IMR-90 (cell line): ENCODE measurements around the gene SPACA6. TPM values are rescaled to one million over a fixed set of nuclear protein-coding genes. Genes with fewer than 3 reads are reported as not detected.

Source experiments
- ATAC-seq: fragments of 200-7000 bp; cut with Tn5 transposase; 2 replicates; pipeline ENCODE4 v1.9.1; 2020; ENCODE audit warnings: low read depth, mild to moderate bottlenecking, moderate library complexity
- BruUV-seq: library from RNA; stranded (reverse); fragments of 400-500 nt; replicated peaks from 2 replicates; lab custom pipeline; 2021; lab: Mats Ljungman, UMichigan
- CTCF ChIA-PET: fragments of 300-600 bp; formaldehyde crosslinking; extraction: SDS; loops from one replicate; lab custom pipeline; 2021; ENCODE audit warnings: antibody characterized with exemption; lab: Yijun Ruan, JAX
- POLR2A ChIA-PET: fragments of 300-600 bp; sonication (Branson Sonifier 250); formaldehyde crosslinking; loops from one replicate; lab custom pipeline; 2022; ENCODE audit warnings: antibody characterized with exemption; ENCODE audit not compliant: unreplicated experiment; lab: Charles Lee
- DNase-seq: peaks from one replicate; pipeline ENCODE4 v3.0.0; 2013
- H2AFZ ChIP-seq: replicated peaks from 2 replicates; pipeline ENCODE3; 2013; ENCODE audit warnings: low read length, mild to moderate bottlenecking; ENCODE audit not compliant: poor library complexity
- H2AK5ac ChIP-seq: 2 replicates; pipeline ENCODE4 v1.6.1; 2013; ENCODE audit warnings: low read depth, low read length, inconsistent platforms
- H2AK9ac ChIP-seq: replicated peaks from 2 replicates; pipeline ENCODE3; 2013; ENCODE audit warnings: mild to moderate bottlenecking, low read depth, low read length, moderate library complexity; ENCODE audit not compliant: poor library complexity
- H2BK120ac ChIP-seq: 2 replicates; pipeline ENCODE4 v1.6.1; 2013; ENCODE audit warnings: low read depth, low read length, inconsistent platforms
- H2BK15ac ChIP-seq: 3 replicates; pipeline ENCODE4 v1.6.1; 2013; ENCODE audit warnings: low read depth, low read length, inconsistent platforms
- H2BK20ac ChIP-seq: 2 replicates; pipeline ENCODE4 v1.6.1; 2013; ENCODE audit warnings: low read depth, mild to moderate bottlenecking, inconsistent platforms, low read length, moderate library complexity
- H2BK5ac ChIP-seq: 2 replicates; pipeline ENCODE4 v1.6.1; 2013; ENCODE audit warnings: mild to moderate bottlenecking, low read depth, low read length, inconsistent platforms; ENCODE audit not compliant: poor library complexity, severe bottlenecking
- H3K14ac ChIP-seq: replicated peaks from 2 replicates; pipeline ENCODE4 v1.6.1; 2013; ENCODE audit warnings: low read depth, low read length, inconsistent platforms
- H3K18ac ChIP-seq: 2 replicates; pipeline ENCODE4 v1.6.1; 2013; ENCODE audit warnings: low read depth, low read length, control low read depth
- H3K23ac ChIP-seq: 2 replicates; pipeline ENCODE4 v1.6.1; 2013; ENCODE audit warnings: low read depth, low read length, inconsistent platforms
- H3K27ac ChIP-seq: 2 replicates; pipeline ENCODE4 v1.5.1; 2013; ENCODE audit warnings: mild to moderate bottlenecking, control low read depth, low read length; ENCODE audit not compliant: insufficient read depth
- H3K27me3 ChIP-seq: 2 replicates; pipeline ENCODE4 v1.6.1; 2013; ENCODE audit warnings: low read length; ENCODE audit not compliant: control insufficient read depth, insufficient read depth
- H3K36me3 ChIP-seq: 2 replicates; pipeline ENCODE4 v1.6.1; 2013; ENCODE audit warnings: low read length, mixed read lengths; ENCODE audit not compliant: control insufficient read depth, insufficient read depth
- H3K4ac ChIP-seq: 2 replicates; pipeline ENCODE4 v1.6.1; 2013; ENCODE audit warnings: low read depth, low read length, inconsistent platforms
- H3K4me1 ChIP-seq: 2 replicates; pipeline ENCODE4 v1.6.1; 2013; ENCODE audit warnings: low read length, mixed read lengths; ENCODE audit not compliant: control insufficient read depth, insufficient read depth
- H3K4me2 ChIP-seq: 2 replicates; pipeline ENCODE4 v1.6.1; 2013; ENCODE audit warnings: low read depth, mild to moderate bottlenecking, control low read depth, low read length, moderate library complexity
- H3K4me3 ChIP-seq: 2 replicates; pipeline ENCODE4 v1.5.1; 2013; ENCODE audit warnings: low read depth, mild to moderate bottlenecking, control low read depth, low read length, moderate library complexity; ENCODE audit not compliant: insufficient read depth
- H3K56ac ChIP-seq: 2 replicates; pipeline ENCODE4 v1.6.1; 2013; ENCODE audit warnings: low read length, inconsistent platforms; ENCODE audit not compliant: insufficient read depth; ENCODE audit errors: extremely low read depth
- H3K79me1 ChIP-seq, 2 experiments: 2 replicates each; pipeline ENCODE4 v1.6.1; 2013; ENCODE audit warnings: low read length in 2 of 2, inconsistent platforms in 1 of 2, low read depth in 1 of 2
- H3K9ac ChIP-seq: 2 replicates; pipeline ENCODE4 v1.6.1; 2013; ENCODE audit warnings: low read depth, low read length, control low read depth
- H3K9me1 ChIP-seq: 2 replicates; pipeline ENCODE4 v1.6.1; 2013; ENCODE audit warnings: low read length, inconsistent platforms; ENCODE audit not compliant: insufficient read depth
- H3K9me3 ChIP-seq: 2 replicates; pipeline ENCODE4 v1.6.1; 2013; ENCODE audit warnings: low read length; ENCODE audit not compliant: control insufficient read depth, insufficient read depth
- H4K20me1 ChIP-seq: 2 replicates; pipeline ENCODE4 v1.6.1; 2013; ENCODE audit warnings: low read length, inconsistent platforms; ENCODE audit not compliant: insufficient read depth
- H4K5ac ChIP-seq: 2 replicates; pipeline ENCODE4 v1.6.1; 2013; ENCODE audit warnings: mild to moderate bottlenecking, low read depth, low read length, control low read depth
- H4K8ac ChIP-seq, 2 experiments: 2 replicates each; pipeline ENCODE4 v1.6.1; 2013; ENCODE audit warnings: low read depth in 2 of 2, low read length in 2 of 2, control low read depth in 1 of 2, inconsistent platforms in 1 of 2
- H4K91ac ChIP-seq: 2 replicates; pipeline ENCODE4 v1.6.1; 2013; ENCODE audit warnings: low read depth, low read length, inconsistent platforms; ENCODE audit not compliant: insufficient read depth
- BHLHE40 ChIP-seq: fragments of 150-350 bp; IDR thresholded peaks from 2 replicates; pipeline ENCODE4 v1.6.1; 2016; ENCODE audit warnings: mild to moderate bottlenecking, low read depth, low read length
- CEBPB ChIP-seq: IDR thresholded peaks from 2 replicates; pipeline ENCODE4 v1.6.1; 2012; ENCODE audit warnings: low read depth, low read length, improper control_type of control experiment
- CHD1 ChIP-seq: IDR thresholded peaks from 2 replicates; pipeline ENCODE4 v1.6.1; 2012; ENCODE audit warnings: low read depth, low read length, improper control_type of control experiment
- FOS ChIP-seq: fragments of 150-350 bp; IDR thresholded peaks from 2 replicates; pipeline ENCODE4 v1.6.1; 2016; ENCODE audit warnings: low read depth, low read length
- MAFK ChIP-seq: IDR thresholded peaks from 2 replicates; pipeline ENCODE4 v1.6.1; 2012; ENCODE audit warnings: low read depth, low read length, improper control_type of control experiment
- MAZ ChIP-seq: IDR thresholded peaks from 2 replicates; pipeline ENCODE4 v1.6.1; 2012; ENCODE audit warnings: low read depth, mild to moderate bottlenecking, low read length, improper control_type of control experiment, moderate library complexity, borderline replicate concordance
- MXI1 ChIP-seq: IDR thresholded peaks from 2 replicates; pipeline ENCODE4 v1.6.1; 2012; ENCODE audit warnings: low read depth, mild to moderate bottlenecking, low read length, moderate library complexity, borderline replicate concordance
- NFE2L2 ChIP-seq: fragments of 150-350 bp; IDR thresholded peaks from 2 replicates; pipeline ENCODE4 v1.6.1; 2016; ENCODE audit warnings: low read depth, mild to moderate bottlenecking, low read length
- POLR2A ChIP-seq: IDR thresholded peaks from 2 replicates; pipeline ENCODE4 v1.6.1; 2012; ENCODE audit warnings: mild to moderate bottlenecking, low read depth, low read length
- RAD21 ChIP-seq: IDR thresholded peaks from 2 replicates; pipeline ENCODE4 v1.6.1; 2012; ENCODE audit warnings: low read length, improper control_type of control experiment
- RCOR1 ChIP-seq: IDR thresholded peaks from 2 replicates; pipeline ENCODE4 v1.6.1; 2012; ENCODE audit warnings: mild to moderate bottlenecking, low read length, improper control_type of control experiment; ENCODE audit not compliant: insufficient replicate concordance
- RFX5 ChIP-seq: IDR thresholded peaks from 2 replicates; pipeline ENCODE4 v1.8.0; 2012; ENCODE audit warnings: low read depth, mild to moderate bottlenecking, low read length, moderate library complexity
- SMC3 ChIP-seq: fragments of 150-350 bp; IDR thresholded peaks from 2 replicates; pipeline ENCODE4 v1.6.1; 2016; ENCODE audit warnings: low read depth, mild to moderate bottlenecking, antibody characterized with exemption, low read length, moderate library complexity
- WGBS, 2 experiments: methylation state at CpG; one replicate each; pipeline versions ENCODE4 v1.1.5 to v1.1.7; 2013; ENCODE audit warnings: missing lambda C conversion rate in 2 of 2; ENCODE audit not compliant: insufficient read length in 1 of 2; ENCODE audit errors: extremely low coverage in 2 of 2; 5-methylcytosine and 5-hydroxymethylcytosine counted together
- dilution Hi-C: fragments of 300-500 bp; cut with HindIII; formaldehyde crosslinking; loops from one replicate; pipeline ENCODE4 v1.14.3; 2018; ENCODE audit warnings: low sequenced_read_pairs; ENCODE audit not compliant: unreplicated experiment
- in situ Hi-C: fragments of 300-500 bp; cut with MboI; formaldehyde crosslinking; loops from 3 replicates; pipeline ENCODE4 v1.14.3; 2019; ENCODE audit warnings: low sequenced_read_pairs, inconsistent platforms, mixed read lengths
- intact Hi-C: fragments of 100-400 bp; cut with micrococcal nuclease; formaldehyde crosslinking; loops from 2 replicates; pipeline ENCODE4 v1.10.0; 2022
- polyA plus RNA-seq, 3 experiments: library from polyadenylated mRNA; depleted of rRNA; stranded (reverse); fragments of >200 nt; gene quantifications; 2 replicates each; pipeline ENCODE4 v1.2.3, GENCODE V29; 2012; ENCODE audit warnings: low replicate concordance in 1 of 3
- total RNA-seq: library from RNA; depleted of rRNA; stranded (reverse); fragments of >200 nt; gene quantifications from 2 replicates; pipeline ENCODE4 v1.2.3, GENCODE V29; 2012
- TF ChIP-seq, protein P1 (sequence below): fragments of 150-350 bp; IDR thresholded peaks from 2 replicates; pipeline ENCODE4 v1.6.1; 2016; ENCODE audit warnings: low read depth, mild to moderate bottlenecking, low read length, moderate library complexity, borderline replicate concordance
- TF ChIP-seq, protein P2 (sequence below): fragments of 150-350 bp; IDR thresholded peaks from 2 replicates; pipeline ENCODE4 v1.6.1; 2017; ENCODE audit warnings: mild to moderate bottlenecking, antibody characterized with exemption, low read length, low read depth
- TF ChIP-seq, protein P3 (sequence below): conservative IDR thresholded peaks from 2 replicates; pipeline ENCODE4 v1.5.1; 2012; ENCODE audit warnings: mild to moderate bottlenecking, low read depth, low read length, improper control_type of control experiment

SPACA6 gene
- total and polyA plus RNA-seq, 2 of the 4 experiments (the other 2 are of a cell fraction) = 1.3 to 13.6 TPM

DNA sequence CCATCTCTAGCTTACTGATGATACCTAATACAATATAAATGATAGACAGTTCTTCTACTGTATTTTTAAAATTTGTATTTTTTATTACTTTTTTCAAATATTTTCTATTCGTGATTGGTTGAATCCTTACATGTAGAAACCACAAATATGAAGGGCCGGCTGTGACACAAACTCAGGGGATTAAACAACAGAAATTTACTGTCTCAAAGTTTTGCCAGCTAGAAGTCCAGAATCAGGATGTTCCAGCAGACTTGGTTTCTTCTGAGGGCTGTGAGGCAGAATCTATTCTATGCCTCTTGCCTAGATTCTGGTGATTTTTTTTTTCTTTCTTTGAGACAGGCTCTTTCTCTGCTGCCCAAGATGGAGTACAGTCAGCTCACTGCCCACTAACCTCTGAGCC is 44.8 kb downstream of the SPACA6 start:
- DNase-seq (no peak), ATAC-seq (no peak)
- Histone ChIP-seq H2BK15ac (no peak overlapping the region), H3K9ac (no peak overlapping the region), H3K4ac (no peak overlapping the region), H3K23ac (no peak overlapping the region), H3K9me3 (0 out of 2 replicates have a peak, but pooled peaks cover 1% of the 10 kb centered on the region), H4K8ac (no peak overlapping the region), H3K27ac (no peak overlapping the region), H2AFZ (no peak overlapping the region), H4K20me1 (no peaks in the 10 kb centered on the region), H3K14ac (no peak overlapping the region), H3K79me1 (no peaks in the 10 kb centered on the region), H3K56ac (no peak overlapping the region), H2BK120ac (no peak overlapping the region), H4K91ac (no peak overlapping the region), H2BK20ac (no peak overlapping the region), H2AK9ac (no peak overlapping the region), H3K27me3 (no peaks in the 10 kb centered on the region), H4K5ac (no peak overlapping the region), H3K4me3 (no peak overlapping the region), H3K4me2 (no peak overlapping the region), H2AK5ac (no peak overlapping the region), H3K4me1 (no peaks in the 10 kb centered on the region), H2BK5ac (no peak overlapping the region), H3K9me1 (no peaks in the 10 kb centered on the region), H3K36me3 (no peaks in the 10 kb centered on the region), H3K18ac (no peak overlapping the region)
- in situ Hi-C loops (no loop called here), intact Hi-C loops (no loop called here), dilution Hi-C loops (no loop called here)
- TF ChIP-seq, protein P1, sequence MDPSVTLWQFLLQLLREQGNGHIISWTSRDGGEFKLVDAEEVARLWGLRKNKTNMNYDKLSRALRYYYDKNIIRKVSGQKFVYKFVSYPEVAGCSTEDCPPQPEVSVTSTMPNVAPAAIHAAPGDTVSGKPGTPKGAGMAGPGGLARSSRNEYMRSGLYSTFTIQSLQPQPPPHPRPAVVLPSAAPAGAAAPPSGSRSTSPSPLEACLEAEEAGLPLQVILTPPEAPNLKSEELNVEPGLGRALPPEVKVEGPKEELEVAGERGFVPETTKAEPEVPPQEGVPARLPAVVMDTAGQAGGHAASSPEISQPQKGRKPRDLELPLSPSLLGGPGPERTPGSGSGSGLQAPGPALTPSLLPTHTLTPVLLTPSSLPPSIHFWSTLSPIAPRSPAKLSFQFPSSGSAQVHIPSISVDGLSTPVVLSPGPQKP = no peak
- TF ChIP-seq MXI1 (no peak), CHD1 (no peak), CEBPB (no peak), NFE2L2 (no peak), SMC3 (no peak), FOS (no peak), RAD21 (no peak), RCOR1 (no peak), RFX5 (no peak), BHLHE40 (no peak), MAFK (no peak), POLR2A (no peak), MAZ (no peak)
- TF ChIP-seq, protein P2, sequence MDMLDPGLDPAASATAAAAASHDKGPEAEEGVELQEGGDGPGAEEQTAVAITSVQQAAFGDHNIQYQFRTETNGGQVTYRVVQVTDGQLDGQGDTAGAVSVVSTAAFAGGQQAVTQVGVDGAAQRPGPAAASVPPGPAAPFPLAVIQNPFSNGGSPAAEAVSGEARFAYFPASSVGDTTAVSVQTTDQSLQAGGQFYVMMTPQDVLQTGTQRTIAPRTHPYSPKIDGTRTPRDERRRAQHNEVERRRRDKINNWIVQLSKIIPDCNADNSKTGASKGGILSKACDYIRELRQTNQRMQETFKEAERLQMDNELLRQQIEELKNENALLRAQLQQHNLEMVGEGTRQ = no peak
- TF ChIP-seq, protein P3, sequence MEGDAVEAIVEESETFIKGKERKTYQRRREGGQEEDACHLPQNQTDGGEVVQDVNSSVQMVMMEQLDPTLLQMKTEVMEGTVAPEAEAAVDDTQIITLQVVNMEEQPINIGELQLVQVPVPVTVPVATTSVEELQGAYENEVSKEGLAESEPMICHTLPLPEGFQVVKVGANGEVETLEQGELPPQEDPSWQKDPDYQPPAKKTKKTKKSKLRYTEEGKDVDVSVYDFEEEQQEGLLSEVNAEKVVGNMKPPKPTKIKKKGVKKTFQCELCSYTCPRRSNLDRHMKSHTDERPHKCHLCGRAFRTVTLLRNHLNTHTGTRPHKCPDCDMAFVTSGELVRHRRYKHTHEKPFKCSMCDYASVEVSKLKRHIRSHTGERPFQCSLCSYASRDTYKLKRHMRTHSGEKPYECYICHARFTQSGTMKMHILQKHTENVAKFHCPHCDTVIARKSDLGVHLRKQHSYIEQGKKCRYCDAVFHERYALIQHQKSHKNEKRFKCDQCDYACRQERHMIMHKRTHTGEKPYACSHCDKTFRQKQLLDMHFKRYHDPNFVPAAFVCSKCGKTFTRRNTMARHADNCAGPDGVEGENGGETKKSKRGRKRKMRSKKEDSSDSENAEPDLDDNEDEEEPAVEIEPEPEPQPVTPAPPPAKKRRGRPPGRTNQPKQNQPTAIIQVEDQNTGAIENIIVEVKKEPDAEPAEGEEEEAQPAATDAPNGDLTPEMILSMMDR = no peak
- WGBS, 2 experiments = no CpG with 5 or more reads among the region's 2 CpGs
- ChIA-PET CTCF (interaction anchor here (0.6 kb wide), 1 partner anchor 12 kb away, joined by 3 read pairs; no protein-coding TSS in a partner anchor), POLR2A (interaction anchor here (0.7 kb wide), 1 partner anchor 21 kb away, joined by 3 read pairs; no protein-coding TSS in a partner anchor)
- no TSS peak for BruUV-seq
